GM19455 (cell line): ENCODE data around the gene CTTNBP2.

Source experiments
- ATAC-seq: cut with Tn5 transposase; IDR thresholded peaks from one replicate; pipeline ENCODE4 v1.9.1; 2021; ENCODE audit not compliant: unreplicated experiment

Gene CTTNBP2

GRCh38 chr7:117873310-117874190 is at the start of gene CTTNBP2:
TSS of gene CTTNBP2 (minus strand) at chr7:117873441. CDS start at chr7:117873415, 26 bp downstream.
- no peak for ATAC-seq

DNA sequence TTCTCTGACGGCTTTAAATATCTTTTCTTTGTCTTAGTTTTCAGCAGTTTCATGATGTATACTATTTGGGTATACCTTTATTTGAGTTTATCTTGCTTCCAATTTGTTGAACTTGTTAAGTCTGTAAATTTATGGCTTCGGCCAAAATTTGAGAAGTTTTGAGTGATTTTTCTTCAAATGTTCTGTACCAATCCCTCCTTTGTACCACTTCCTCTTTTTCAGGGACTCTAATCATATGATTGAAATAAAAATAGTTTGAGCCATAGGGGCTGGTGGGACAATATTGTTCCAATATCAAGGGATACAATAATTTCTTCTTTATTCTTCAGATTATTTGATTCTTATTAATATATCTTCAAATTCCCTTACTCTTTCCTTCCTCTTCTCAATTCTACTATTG is 43.1 kb upstream of the CTTNBP2 start:
- ATAC-seq: no peak

DNA sequence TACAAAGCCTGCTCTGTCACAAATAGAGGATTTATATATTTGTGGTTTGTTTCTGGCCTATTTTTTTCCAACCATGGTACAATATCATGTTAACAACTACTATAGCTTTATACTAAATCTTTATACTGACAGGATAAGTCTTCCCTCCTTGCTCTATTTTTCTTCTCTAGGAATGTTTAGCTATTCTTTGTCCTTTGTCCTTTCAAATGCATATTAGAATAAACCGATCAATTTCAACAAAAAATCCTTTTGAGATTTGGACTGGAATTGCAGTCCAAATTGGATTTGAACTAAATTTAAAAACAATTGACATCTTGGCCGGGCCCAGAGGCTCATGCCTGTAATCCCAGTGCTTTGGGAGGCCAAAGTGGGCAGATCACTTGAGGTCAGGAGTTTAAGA is 39.2 kb upstream of the CTTNBP2 start:
- no peak for ATAC-seq

- ATAC-seq: no peak
Observed at GRCh38 chr7:117908031-117908795, 35.0 kb upstream of the CTTNBP2 start.

DNA sequence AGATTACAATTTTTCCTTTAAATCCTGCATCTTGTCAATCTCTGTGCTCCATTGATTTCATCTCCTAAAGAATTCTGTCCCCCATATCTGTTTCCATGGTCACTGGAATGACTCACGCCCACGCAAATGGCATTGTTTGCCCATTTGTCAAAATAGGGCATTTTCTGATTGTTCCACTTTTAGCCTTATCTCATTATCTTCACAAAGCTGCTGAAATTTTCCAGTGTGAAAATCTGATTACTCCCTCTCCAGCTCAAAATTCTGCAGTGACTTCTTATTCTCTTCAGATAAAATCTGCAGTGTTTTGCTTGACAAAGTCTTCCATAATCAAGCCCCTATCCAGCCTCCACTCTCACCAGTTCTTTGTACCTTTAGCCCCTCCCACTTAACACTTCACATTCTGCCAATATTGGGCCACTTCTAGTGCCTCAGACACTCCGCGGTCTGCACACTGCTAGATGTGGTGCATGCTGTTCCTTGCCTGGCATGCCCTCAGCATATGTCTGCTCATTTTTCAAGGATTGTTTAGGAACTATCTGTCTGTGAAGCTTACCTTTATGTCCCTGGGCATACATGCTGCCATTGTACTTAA is 33.9 kb upstream of the CTTNBP2 start:
- ATAC-seq: no peak

GRCh38 chr7:117902314-117902889 is 29.2 kb upstream of the CTTNBP2 start:
- ATAC-seq: no peak

GRCh38 chr7:117901089-117901797 is 28.0 kb upstream of the CTTNBP2 start:
- no peak for ATAC-seq

- ATAC-seq: no peak
Observed at GRCh38 chr7:117896339-117896738, 23.1 kb upstream of the CTTNBP2 start.

DNA sequence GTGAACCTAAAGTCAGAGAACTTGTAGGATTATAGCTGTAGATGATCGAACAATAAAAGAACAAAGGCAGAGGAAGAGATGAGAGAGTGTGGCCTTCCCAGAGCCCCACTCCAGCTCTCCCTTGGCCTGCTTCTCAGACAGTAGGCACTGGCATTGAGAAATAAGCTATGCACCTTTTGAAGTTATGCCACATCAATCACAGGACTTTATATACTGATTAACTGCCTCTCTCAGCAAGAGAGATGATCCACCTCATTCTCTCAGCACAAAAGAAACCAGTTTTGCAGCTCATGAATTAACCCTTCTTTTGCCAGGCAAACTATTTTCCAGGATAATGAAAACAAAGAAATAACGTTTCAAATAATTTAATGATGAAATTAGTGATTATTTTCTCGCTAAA is 22.0 kb upstream of the CTTNBP2 start:
- no peak for ATAC-seq

DNA sequence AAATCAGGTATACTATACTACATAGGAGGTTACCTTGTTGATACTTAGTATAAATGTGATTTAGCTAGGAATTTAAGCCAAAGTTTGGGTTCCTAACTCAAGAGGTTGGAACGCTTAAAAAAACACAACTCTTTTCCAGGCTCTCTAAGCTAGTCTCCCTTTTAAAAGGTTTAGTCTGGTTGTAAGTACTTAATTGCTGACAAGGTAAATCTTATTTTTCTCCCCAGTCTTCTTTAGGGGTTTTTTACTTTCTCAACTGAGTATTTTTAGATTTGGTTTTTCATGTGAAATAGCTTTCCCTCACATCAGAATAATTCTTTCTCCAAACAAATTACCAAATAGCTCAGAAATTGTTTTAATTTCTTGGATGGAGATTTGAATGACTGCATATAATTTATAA is 20.8 kb upstream of the CTTNBP2 start:
- no peak for ATAC-seq

DNA sequence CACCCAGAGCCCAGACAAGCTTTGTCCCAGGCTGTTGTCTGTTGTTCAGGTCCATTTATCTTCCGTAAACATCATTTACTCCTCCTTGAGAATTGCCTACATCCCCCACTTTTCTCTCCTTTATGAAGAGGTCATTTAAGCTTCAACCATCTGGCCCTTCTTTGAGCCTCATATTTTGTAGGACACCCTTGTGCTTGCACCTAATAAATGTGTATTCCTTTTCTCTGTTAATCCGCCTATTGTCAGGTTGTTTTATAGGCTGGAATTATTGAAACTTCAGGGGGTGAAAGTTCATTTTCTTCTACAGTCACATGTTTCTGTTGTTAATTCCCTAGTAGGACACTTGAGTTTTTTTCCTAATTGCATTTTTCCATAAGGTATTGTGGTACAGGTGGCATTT is 19.6 kb upstream of the CTTNBP2 start:
- ATAC-seq: no peak

GRCh38 chr7:117889611-117890010 is 16.4 kb upstream of the CTTNBP2 start:
- ATAC-seq: no peak

GRCh38 chr7:117888627-117889026 is 15.4 kb upstream of the CTTNBP2 start:
- ATAC-seq: no peak

GRCh38 chr7:117882594-117882993 is 9.4 kb upstream of the CTTNBP2 start:
- ATAC-seq: no peak

DNA sequence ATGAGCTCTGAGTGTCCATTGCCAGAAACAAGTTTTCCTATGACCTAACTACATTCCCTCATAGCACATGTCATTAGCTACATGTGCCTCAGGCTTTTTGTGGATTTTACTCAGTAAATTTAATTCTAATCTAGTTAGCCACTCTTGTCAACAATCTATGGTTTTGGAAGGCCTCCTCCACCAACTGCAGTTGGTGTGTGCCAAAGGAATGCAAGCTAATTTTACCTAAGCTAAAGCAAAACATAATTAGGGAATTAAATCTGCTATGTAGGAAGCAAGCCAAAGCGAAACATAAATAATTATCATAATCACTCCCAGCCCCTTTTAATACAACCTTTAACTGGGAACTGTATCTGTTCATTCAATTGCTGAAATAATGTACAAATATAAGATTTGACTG is 3.5 kb upstream of the CTTNBP2 start:
- ATAC-seq: no peak

DNA sequence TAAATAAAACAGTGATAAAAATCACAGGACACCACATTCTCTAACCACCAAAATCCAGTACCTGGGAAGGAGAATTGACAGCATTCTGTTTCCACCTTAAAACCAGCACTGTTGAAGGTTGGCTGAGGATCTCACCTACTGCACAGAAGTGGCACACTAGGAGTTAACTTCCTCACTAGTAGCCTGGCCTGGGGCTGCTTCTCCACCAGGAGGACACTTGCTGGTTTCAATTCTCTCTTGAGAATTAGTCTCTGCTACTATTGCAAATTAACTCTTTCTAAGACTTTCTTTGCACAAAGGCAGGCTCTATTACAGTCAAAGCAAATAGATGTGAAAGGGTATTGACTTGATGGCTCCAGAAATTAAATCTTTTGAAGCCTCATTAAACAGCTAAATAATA is 2.3 kb upstream of the CTTNBP2 start:
- no peak for ATAC-seq

DNA sequence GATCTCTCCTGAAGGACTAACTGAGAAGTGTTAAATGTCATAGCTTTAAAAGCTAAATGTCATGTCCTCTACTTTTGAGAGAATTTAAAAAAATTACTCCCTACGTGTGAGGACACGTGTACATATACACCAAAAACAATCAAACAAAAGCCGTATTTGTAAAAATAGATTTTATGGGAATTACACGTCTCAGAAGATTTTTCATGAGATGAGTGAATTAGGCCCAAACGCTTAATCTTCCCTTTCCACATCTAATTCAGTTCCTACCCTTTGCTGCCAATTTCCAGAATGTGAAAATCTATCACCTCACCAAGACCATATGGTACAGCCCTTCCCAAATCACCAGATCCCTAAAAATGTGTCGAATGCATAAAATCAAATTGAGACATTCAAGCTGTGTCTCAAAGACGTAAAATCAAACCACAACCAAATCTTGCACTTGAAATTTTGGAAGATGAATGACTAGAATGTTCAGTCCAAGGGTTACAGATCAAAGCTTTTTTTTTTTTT is 1.0 kb upstream of the CTTNBP2 start:
- no peak for ATAC-seq

DNA sequence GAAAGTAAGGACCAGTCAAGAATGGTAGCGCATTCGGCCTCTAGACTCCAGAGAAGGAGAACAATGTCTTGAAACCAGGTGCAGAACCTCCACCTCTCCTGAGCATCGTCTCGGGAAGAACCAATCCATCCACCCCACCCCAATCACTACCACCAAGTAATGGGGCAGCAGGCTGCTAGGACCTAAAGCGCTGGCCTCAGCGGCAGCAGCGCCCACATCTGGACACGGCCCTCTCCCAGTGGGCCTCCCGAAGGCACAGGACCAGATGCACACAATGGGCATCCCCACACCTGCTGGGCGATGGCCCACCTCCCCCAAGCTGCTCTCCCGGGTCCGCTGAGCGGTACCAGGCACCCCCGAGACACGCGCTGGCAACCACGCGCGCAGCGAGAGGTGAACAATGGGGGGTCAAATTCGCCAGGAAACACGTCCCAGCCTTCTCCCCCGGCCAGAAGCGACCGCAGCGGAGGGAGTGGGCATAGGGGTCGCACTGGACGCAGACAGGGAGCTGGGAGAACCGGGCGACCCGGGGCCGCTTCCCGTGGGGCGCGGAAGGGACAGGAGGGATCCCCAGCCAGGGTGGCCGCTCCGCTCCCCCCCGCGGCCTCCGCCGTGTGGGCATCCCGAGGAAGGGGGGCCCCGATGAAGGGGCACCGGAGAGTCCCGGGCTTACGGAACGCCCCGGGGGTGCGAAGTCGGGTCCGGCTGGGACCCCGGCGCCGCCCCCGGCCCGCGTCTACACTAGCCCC is 506 bp downstream of the CTTNBP2 start:
- no peak for ATAC-seq

- ATAC-seq: no peak
Observed at GRCh38 chr7:117871778-117872538, 1.3 kb downstream of the CTTNBP2 start.
